ENCODE results near the gene FCGR3A.

GRCh38 chr1:161498646-161499045 lies 51.0 kb downstream of the FCGR3A start:
- TF ChIP-seq KDM1A (IDR thresholded peaks at IDR 0.05; ENCODE audit: low read depth) (no peak), CTCF (IDR thresholded peaks at IDR 0.05) (no peak), SMC3 (IDR thresholded peaks at IDR 0.05) (no peak), RNF2 (IDR thresholded peaks at IDR 0.05; ENCODE audit: borderline replicate concordance, low read depth) (no peak), CBX8 (IDR thresholded peaks at IDR 0.05) (no peak), MYC (IDR thresholded peaks at IDR 0.05; ENCODE audit: borderline replicate concordance, low read length) (no peak), PHF8 (IDR thresholded peaks at IDR 0.05; ENCODE audit: borderline replicate concordance, low read depth) (no peak)
